Neural progenitor cell (in vitro differentiated cells): ENCODE measurements around the gene MKS1.

Source experiments
- CTCF ChIP-seq: fragments of 200-600 bp; sonication (generic); IDR thresholded peaks from 2 replicates; pipeline ENCODE4 v1.5.1; 2017; ENCODE audit warnings: antibody characterized with exemption, mild to moderate bottlenecking
- EZH2 ChIP-seq: fragments of 200-600 bp; sonication (generic); IDR thresholded peaks from 2 replicates; pipeline ENCODE4 v1.6.1; 2017; ENCODE audit warnings: antibody characterized with exemption, mild to moderate bottlenecking, moderate library complexity
- EZH2phosphoT487 ChIP-seq: fragments of 200-600 bp; sonication (generic); IDR thresholded peaks from 2 replicates; pipeline ENCODE4 v1.6.1; 2017; ENCODE audit warnings: antibody characterized with exemption

- TF ChIP-seq CTCF (peak; percentile 86), EZH2phosphoT487 (peak; percentile 55), EZH2 (peak; percentile 79)
Measured at GRCh38 chr17:58249270-58250133, 30.4 kb upstream of the MKS1 start.
